Measurements from ENCODE around the gene ENPP1. TPM values are rescaled to one million over a fixed set of nuclear protein-coding genes. Genes with fewer than 3 reads are reported as not detected.

ENPP1 gene
- total RNA-seq, 2 experiments from 2014 or later = 0.08 TPM

DNA sequence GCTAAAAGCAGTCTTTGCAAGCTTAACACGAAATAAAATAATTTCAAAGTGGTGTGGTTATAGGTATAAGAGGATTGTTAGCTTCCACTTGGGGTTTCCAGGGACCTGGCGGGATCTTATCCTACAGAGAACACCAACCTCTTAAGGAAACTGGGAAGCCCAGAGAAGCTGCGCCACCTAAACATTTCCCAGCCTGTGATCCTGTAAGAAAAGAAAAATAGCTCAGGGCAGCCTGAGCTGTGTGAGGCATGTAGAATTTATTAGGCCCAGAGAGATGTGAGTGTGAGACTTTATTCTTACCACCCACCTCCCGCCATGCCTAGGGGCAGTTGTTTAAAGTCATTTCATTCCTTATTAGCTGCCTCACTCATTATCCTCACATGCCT is 89.2 kb downstream of the ENPP1 start:
- no peak overlapping the region for H3K27ac Mint-ChIP-seq
- DNase-seq = no peak
- Histone ChIP-seq H3K4me1 (ENCODE audit: insufficient read depth, low read length) (no peaks in the 10 kb centered on the region), H3K9me3 (ENCODE audit: control insufficient read depth in 1 of 2, insufficient read depth in 1 of 2, low read length in 2 of 2) (no peaks in the 10 kb centered on the region), H3K27ac (ENCODE audit: low read depth in 1 of 2, low read length in 2 of 2) (no peak overlapping the region), H3K4me3 (ENCODE audit: low read length) (no peak overlapping the region), H3K27me3 (ENCODE audit: control insufficient read depth in 1 of 2, insufficient read depth in 2 of 2, low read length in 2 of 2) (peaks cover 3 to 6% of the 10 kb centered on the region in 2 experiments), H3K36me3 (ENCODE audit: insufficient read depth, low read length) (no peaks in the 10 kb centered on the region)
- H3K4me1 Mint-ChIP-seq (ENCODE audit: low read depth) = no peaks in the 10 kb centered on the region
- ChIA-PET CTCF (no interaction called here), POLR2A (no interaction called here)
- H3K4me3 Mint-ChIP-seq = no peak overlapping the region
- no peak for ATAC-seq (ENCODE audit: poor library complexity)
- intact Hi-C loops (cut with DNase I, micrococcal nuclease) = no loop called here
- peaks cover 5% of the 10 kb centered on the region for H3K9me3 Mint-ChIP-seq
- TF ChIP-seq, protein P1, sequence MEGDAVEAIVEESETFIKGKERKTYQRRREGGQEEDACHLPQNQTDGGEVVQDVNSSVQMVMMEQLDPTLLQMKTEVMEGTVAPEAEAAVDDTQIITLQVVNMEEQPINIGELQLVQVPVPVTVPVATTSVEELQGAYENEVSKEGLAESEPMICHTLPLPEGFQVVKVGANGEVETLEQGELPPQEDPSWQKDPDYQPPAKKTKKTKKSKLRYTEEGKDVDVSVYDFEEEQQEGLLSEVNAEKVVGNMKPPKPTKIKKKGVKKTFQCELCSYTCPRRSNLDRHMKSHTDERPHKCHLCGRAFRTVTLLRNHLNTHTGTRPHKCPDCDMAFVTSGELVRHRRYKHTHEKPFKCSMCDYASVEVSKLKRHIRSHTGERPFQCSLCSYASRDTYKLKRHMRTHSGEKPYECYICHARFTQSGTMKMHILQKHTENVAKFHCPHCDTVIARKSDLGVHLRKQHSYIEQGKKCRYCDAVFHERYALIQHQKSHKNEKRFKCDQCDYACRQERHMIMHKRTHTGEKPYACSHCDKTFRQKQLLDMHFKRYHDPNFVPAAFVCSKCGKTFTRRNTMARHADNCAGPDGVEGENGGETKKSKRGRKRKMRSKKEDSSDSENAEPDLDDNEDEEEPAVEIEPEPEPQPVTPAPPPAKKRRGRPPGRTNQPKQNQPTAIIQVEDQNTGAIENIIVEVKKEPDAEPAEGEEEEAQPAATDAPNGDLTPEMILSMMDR (IDR thresholded peaks at IDR 0.05) = no peak
- no peaks in the 10 kb centered on the region for H3K36me3 Mint-ChIP-seq (ENCODE audit: low read depth)
- peaks cover 28% of the 10 kb centered on the region for H3K27me3 Mint-ChIP-seq

DNA sequence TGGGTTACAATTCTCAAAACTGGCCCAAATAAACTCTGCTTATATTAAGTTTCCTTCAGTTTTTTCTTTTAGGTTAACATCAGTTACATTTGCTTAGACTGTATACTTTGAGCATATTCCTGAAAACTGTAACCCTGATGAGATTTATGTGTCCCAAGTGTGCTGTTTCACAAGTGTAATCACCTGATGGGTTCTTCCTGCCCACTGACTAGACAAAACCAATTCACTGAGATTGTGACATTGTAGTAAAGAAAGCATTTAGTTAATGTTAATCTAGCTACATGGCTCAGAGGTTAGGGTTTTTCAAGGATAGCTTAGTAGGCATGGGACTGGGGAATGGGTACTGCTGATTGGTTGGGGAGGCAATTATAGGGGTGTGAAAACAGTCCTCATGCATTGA is 89.8 kb downstream of the ENPP1 start:
- Mint-ChIP-seq H3K4me3 (no peak overlapping the region), H3K27me3 (peaks cover 30% of the 10 kb centered on the region), H3K9me3 (peaks cover 5% of the 10 kb centered on the region), H3K36me3 (ENCODE audit: low read depth) (no peaks in the 10 kb centered on the region), H3K4me1 (ENCODE audit: low read depth) (no peaks in the 10 kb centered on the region), H3K27ac (no peak overlapping the region)
- H3K4me1 ChIP-seq (ENCODE audit: insufficient read depth, low read length) = no peaks in the 10 kb centered on the region
- POLR2A ChIA-PET = no interaction called here
- H3K27me3 ChIP-seq (ENCODE audit: control insufficient read depth in 1 of 2, insufficient read depth in 2 of 2, low read length in 2 of 2) = peaks cover 3% of the 10 kb centered on the region in 2 experiments
- DNase-seq = no peak
- intact Hi-C loops (cut with DNase I, micrococcal nuclease) = no loop called here
- no peak overlapping the region for H3K4me3 ChIP-seq (ENCODE audit: low read length)
- CTCF ChIA-PET = no interaction called here
- H3K27ac ChIP-seq (ENCODE audit: low read depth in 1 of 2, low read length in 2 of 2) = no peak overlapping the region
- no peak for ATAC-seq (ENCODE audit: poor library complexity)
- TF ChIP-seq, protein P1 (IDR thresholded peaks at IDR 0.05) = no peak
- H3K9me3 ChIP-seq (ENCODE audit: control insufficient read depth in 1 of 2, insufficient read depth in 1 of 2, low read length in 2 of 2) = no peaks in the 10 kb centered on the region
- H3K36me3 ChIP-seq (ENCODE audit: insufficient read depth, low read length) = no peaks in the 10 kb centered on the region

DNA sequence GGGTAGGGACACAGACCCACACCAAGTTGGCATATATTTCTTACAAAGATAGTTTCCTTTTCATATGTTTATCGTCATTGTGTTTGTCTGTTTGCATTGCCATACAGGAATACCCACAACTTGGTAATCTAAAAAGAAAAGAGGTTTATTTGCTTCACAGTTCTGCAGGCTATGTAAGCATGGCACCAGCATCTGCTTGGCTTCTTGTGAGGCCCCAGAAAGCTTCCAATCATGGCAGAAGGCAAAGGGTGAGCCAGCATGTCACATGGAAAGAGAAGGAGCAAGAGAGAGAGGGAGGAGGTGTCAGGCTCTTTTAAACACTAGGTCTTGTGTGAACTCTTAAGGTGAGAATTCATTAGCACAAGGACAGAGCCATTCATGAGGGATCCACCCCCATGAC is 90.9 kb downstream of the ENPP1 start:
- ChIA-PET POLR2A (no interaction called here), CTCF (no interaction called here)
- Mint-ChIP-seq H3K27me3 (peaks cover 35% of the 10 kb centered on the region), H3K9me3 (peaks cover 5% of the 10 kb centered on the region), H3K36me3 (ENCODE audit: low read depth) (no peaks in the 10 kb centered on the region), H3K4me1 (ENCODE audit: low read depth) (no peaks in the 10 kb centered on the region), H3K27ac (no peak overlapping the region), H3K4me3 (no peak overlapping the region)
- no peaks in the 10 kb centered on the region for H3K4me1 ChIP-seq (ENCODE audit: insufficient read depth, low read length)
- TF ChIP-seq, protein P1 (IDR thresholded peaks at IDR 0.05) = no peak
- DNase-seq = no peak
- intact Hi-C loops (cut with DNase I, micrococcal nuclease) = no loop called here
- H3K27me3 ChIP-seq (ENCODE audit: control insufficient read depth in 1 of 2, insufficient read depth in 2 of 2, low read length in 2 of 2) = peaks cover 3% of the 10 kb centered on the region in 2 experiments
- no peaks in the 10 kb centered on the region for H3K36me3 ChIP-seq (ENCODE audit: insufficient read depth, low read length)
- H3K9me3 ChIP-seq (ENCODE audit: control insufficient read depth in 1 of 2, insufficient read depth in 1 of 2, low read length in 2 of 2) = no peaks in the 10 kb centered on the region
- no peak for ATAC-seq (ENCODE audit: poor library complexity)
- H3K27ac ChIP-seq (ENCODE audit: low read depth in 1 of 2, low read length in 2 of 2) = no peak overlapping the region
- no peak overlapping the region for H3K4me3 ChIP-seq (ENCODE audit: low read length)

All from CD4-positive, alpha-beta T cell (primary cell).